Peyer's patch (tissue), 4 donors: Measurements from ENCODE around the gene FXR2. TPM values are rescaled to one million over a fixed set of nuclear protein-coding genes. Genes with fewer than 3 reads are reported as not detected.

Experiments
- DNase-seq, 3 donors: peaks; one replicate each; pipeline ENCODE4 v3.0.0-alpha.2; 2017 to 2019
- H3K27ac ChIP-seq, 4 donors: fragments of 200-600 bp; sonication (generic); one replicate each; pipeline ENCODE4 v1.5.1; 2016 to 2019
- H3K27me3 ChIP-seq, 2 donors: fragments of 200-600 bp; sonication (generic); one replicate each; pipeline ENCODE4 v1.5.1; 2019
- H3K36me3 ChIP-seq, 3 donors: fragments of 200-600 bp; sonication (generic); one replicate each; pipeline ENCODE4 v1.5.1; 2016 to 2019
- H3K4me1 ChIP-seq, 4 donors: fragments of 200-600 bp; sonication (generic); one replicate each; pipeline ENCODE4 v1.5.1; 2016 to 2019
- H3K4me3 ChIP-seq, 4 donors: fragments of 200-600 bp; sonication (generic); 1 replicate in 3 of 4; 2 replicates in 1 of 4; pipeline ENCODE4 v1.5.1; 2016 to 2019; ENCODE audit warnings: mild to moderate bottlenecking in 1 of 4
- H3K9me3 ChIP-seq, 4 donors: fragments of 200-600 bp; sonication (generic); one replicate each; pipeline ENCODE4 v1.5.1; 2016 to 2019; ENCODE audit warnings: mild to moderate bottlenecking in 1 of 4
- POLR2A ChIP-seq, 2 donors: fragments of 450-650 bp; IDR thresholded peaks; one replicate each; pipeline ENCODE4 v1.5.1; 2017; ENCODE audit warnings: antibody characterized with exemption in 2 of 2, mild to moderate bottlenecking in 2 of 2, moderate library complexity in 2 of 2
- total RNA-seq, 4 donors: library from RNA; depleted of rRNA; stranded (reverse); fragments of >200 nt; gene quantifications; one replicate each; pipeline ENCODE4 v1.1.0, GENCODE V29; 2016
- TF ChIP-seq, protein P1 (sequence below), 6 experiments: fragments of 450-650 bp in 4 of 6; fragments of 200-600 bp in 2 of 6; sonication (generic) in 1 of 6; IDR thresholded peaks; one replicate each; pipeline ENCODE4 v1.5.1; 2017 to 2019; ENCODE audit warnings: antibody characterized with exemption in 6 of 6, mild to moderate bottlenecking in 3 of 6, moderate library complexity in 1 of 6

FXR2 gene
- 10 to 100 TPM; 28.8 to 38.1 (median 30.4) TPM for total RNA-seq

DNA sequence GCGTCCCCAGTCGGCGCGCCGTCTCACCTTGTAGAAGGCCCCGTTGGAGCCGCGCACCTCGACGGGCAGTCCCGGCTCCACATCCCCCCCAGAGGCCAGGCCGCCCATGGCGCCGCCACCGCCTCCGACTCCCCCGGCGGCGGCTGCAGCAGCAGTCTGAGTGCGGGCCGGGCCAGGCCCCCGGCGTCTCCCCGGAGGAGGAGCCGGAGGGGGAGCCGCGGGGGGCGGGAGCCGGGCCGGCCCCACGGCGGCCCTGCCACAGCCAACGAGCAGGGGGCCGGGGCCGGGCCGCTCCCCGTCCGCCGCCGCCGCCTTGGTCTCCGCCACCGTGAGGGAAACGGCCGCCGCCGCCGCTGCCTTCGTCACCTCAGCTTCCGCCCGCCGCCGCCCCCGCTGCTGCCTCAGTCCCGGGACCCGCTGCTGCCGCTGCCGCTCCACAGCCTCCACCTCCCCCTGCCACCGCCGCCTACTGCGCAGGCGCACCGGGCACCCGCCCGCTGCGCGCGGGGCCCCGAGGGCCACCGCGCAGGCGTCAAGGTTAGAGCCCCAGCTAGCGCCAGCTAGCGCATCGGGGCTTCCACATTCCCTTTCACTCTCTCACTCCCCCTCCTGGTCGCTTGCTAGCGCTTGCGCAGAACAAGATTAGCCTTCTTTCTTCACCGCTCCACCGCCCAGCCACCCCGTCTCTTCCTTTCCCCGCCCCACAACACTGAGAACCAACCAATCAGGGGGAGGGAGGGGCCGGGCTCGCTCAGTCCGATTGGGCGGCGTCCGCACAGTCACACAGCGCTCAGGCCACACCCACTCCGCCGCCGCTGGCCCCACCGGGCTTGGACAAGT is at the start of gene FXR2:
TSS of gene FXR2 (minus strand) at position 473 of the 840 bp plus-strand sequence. CDS start at position 108, 365 bp downstream.
- peak; percentile 99 to 100 (median 100) for DNase-seq
- TF ChIP-seq POLR2A (IDR thresholded peaks at IDR 0.05): peak; percentile 73 to 84
- TF ChIP-seq, protein P1, sequence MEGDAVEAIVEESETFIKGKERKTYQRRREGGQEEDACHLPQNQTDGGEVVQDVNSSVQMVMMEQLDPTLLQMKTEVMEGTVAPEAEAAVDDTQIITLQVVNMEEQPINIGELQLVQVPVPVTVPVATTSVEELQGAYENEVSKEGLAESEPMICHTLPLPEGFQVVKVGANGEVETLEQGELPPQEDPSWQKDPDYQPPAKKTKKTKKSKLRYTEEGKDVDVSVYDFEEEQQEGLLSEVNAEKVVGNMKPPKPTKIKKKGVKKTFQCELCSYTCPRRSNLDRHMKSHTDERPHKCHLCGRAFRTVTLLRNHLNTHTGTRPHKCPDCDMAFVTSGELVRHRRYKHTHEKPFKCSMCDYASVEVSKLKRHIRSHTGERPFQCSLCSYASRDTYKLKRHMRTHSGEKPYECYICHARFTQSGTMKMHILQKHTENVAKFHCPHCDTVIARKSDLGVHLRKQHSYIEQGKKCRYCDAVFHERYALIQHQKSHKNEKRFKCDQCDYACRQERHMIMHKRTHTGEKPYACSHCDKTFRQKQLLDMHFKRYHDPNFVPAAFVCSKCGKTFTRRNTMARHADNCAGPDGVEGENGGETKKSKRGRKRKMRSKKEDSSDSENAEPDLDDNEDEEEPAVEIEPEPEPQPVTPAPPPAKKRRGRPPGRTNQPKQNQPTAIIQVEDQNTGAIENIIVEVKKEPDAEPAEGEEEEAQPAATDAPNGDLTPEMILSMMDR (IDR thresholded peaks at IDR 0.05): peak; percentile 60 to 84 (median 76)
- H3K9me3 ChIP-seq: no peaks in the 10 kb centered on the region
- peaks cover 0 to 12% (median 0%) of the 10 kb centered on the region in 3 donors for H3K36me3 ChIP-seq
- peak within 1 kb of the TSS; percentile 90 to 100 (median 96) for H3K27ac ChIP-seq
- peak within 1 kb of the TSS; percentile 77 to 98 (median 95) for H3K4me3 ChIP-seq
- no peaks in the 10 kb centered on the region for H3K27me3 ChIP-seq
- H3K4me1 ChIP-seq: peaks cover 0 to 31% (median 10%) of the 10 kb centered on the region in 4 donors

DNA sequence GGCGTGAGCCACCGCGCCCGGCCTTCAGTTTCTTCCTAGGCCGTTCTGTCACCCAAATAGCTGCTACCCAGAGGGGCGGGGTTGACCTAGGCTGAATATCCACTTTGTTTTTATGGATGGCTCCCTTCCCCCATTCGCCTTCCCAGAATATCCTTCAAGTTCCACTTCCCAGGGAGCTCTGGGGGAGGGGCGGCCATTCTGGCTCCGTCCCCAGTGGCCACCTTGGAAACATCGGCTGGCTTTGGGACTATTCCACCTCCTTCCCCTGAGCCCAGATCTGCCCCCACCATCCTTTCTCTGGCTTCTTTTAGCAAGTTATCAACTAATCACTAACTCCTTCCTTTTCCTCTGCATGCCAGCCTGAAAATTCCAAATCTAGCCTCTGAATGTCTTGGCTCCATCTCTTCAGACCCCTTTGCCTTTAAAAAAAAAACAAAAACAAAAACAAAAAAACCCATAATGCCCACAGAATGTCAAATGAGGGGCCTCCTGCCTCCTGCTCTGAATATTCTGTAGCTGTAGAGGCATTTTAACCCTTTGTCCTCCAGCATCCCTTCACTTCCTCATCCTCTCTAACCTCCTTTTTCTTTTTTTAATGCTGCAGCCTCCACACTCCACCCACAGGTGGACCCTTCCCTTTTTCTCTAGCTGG is 42.4 kb upstream of the FXR2 start:
- Histone ChIP-seq H3K36me3 (no peaks in the 10 kb centered on the region), H3K4me1 (no peaks in the 10 kb centered on the region), H3K27ac (no peak overlapping the region), H3K4me3 (no peak overlapping the region), H3K9me3 (no peaks in the 10 kb centered on the region), H3K27me3 (no peaks in the 10 kb centered on the region)
- no peak for DNase-seq
- TF ChIP-seq, protein P1 (IDR thresholded peaks at IDR 0.05): no peak
- TF ChIP-seq POLR2A (IDR thresholded peaks at IDR 0.05): no peak

DNA sequence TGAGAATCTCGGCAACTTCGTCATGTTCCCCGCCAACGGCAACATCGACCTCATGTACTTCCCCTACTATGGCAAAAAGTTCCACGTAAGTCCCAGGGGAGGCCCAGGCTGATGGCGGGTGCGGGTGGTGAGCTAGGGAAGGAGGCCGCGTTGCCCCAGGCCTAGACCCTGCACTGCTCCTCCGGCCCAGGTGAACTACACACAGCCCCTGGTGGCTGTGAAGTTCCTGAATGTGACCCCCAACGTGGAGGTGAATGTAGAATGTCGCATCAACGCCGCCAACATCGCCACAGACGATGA is 40.8 kb upstream of the FXR2 start:
- peaks cover 0 to 15% of the 10 kb centered on the region in 2 donors for H3K27me3 ChIP-seq
- no peak for TF ChIP-seq POLR2A (IDR thresholded peaks at IDR 0.05)
- TF ChIP-seq, protein P1 (IDR thresholded peaks at IDR 0.05): no peak
- H3K27ac ChIP-seq: no peak overlapping the region
- no peaks in the 10 kb centered on the region for H3K9me3 ChIP-seq
- DNase-seq: no peak
- H3K4me1 ChIP-seq: peaks cover 0 to 13% (median 6%) of the 10 kb centered on the region in 4 donors
- H3K36me3 ChIP-seq: no peaks in the 10 kb centered on the region
- H3K4me3 ChIP-seq: no peak overlapping the region

DNA sequence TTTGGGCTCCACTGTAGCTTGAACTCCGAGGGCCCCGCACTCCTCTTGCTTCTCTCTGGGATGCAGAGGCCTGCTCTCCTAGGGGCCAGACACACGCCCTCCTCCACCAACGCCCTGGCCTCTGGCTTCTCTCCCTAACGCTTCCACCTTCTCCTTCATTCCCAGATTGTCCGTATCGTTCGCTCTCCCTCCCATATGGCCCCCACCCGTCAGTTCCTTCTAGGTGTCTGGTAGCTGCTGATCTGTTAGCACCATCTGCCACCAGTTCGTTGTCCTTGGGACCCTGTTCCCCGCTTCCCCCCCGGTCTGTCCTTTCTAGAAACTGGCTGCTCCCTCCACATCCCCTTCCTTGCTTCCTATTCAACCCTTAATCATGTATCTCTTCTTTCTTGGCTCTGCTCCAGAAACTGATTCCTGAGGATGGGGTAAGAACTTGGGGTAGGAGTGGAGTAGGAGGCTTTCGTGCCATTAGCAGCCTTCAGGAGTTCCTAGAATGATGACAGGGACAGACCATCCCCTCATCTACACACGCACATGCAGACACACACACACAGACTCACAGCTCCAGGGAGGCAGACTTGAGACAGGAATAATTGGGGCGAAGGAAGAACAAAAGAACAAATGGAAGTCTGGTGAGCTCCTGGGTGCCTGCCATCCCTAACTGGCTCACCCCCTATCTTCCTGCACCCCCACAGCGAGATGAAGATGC is 40.3 kb upstream of the FXR2 start:
- TF ChIP-seq POLR2A (IDR thresholded peaks at IDR 0.05): no peak
- TF ChIP-seq, protein P1 (IDR thresholded peaks at IDR 0.05): no peak

More for the DNA sequence above, 40.3 kb upstream of the FXR2 start:
- H3K27ac ChIP-seq: no peak overlapping the region
- no peak for DNase-seq
- peaks cover 0 to 20% of the 10 kb centered on the region in 2 donors for H3K27me3 ChIP-seq
- no peaks in the 10 kb centered on the region for H3K36me3 ChIP-seq
- H3K4me1 ChIP-seq: peaks cover 0 to 18% (median 11%) of the 10 kb centered on the region in 4 donors
- H3K9me3 ChIP-seq: no peaks in the 10 kb centered on the region
- no peak overlapping the region for H3K4me3 ChIP-seq
